Kasumi-1 (cell line): ENCODE measurements around the gene HS3ST6.
A peak's percentile ranks its signal among the peaks of the same experiment; 100 is the strongest.
"Not testable (repeated sequence)": the region's sequence is repeated elsewhere in the genome, so short reads cannot be mapped to it uniquely, and the experiment has no call there.

Experiments used
- DNase-seq, 2 experiments: peaks; one replicate each; lab custom pipeline; 2025; lab: John Stamatoyannopoulos, UW

HS3ST6 gene

DNA sequence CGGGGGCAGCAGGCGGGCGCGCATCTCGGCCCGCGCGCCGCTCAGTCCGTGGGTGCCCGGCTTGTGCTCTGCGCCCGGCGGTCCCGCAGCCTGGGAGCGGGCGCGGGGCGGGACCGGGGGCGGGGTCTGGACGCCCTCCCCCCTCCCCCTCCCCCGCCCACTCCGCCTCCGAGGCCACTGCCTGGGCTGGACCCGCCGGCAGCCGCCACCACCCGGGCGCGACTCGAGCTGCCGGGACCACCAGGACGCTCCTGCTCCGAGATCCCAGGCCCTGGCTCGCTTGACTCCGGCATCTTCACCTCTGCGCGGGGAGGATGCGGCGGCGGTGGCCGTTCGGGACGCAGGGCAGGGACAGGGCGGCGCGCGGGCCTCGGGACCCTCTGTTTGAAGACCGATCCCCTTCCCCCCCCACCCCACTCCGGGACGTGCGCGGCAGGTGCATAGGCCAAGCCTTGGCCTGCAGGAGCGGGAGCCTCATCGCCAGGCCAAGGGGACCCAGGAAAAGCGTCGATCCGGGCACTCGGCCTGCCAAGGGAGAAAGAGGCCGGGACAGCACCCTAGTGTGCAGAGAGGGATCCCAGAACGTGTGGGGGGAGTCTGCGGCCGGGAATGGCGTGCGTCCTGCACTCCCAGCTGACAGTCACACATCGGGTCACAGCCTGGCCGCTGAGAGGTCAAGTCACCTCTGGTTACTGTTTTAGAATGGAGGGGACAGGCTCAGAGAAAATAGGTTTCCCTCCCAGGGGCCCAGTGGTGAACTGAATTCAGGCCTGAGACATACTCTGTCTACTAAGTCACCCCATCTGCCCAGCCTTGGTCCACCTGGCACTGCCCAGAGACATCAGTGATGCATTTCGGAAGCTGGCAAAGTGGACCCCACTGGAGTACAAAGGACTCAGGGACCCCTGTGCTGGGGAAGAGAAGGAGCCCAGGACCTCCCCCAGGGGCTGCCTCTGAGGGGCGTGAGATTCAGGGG, at the start of gene HS3ST6:
Gene HS3ST6, minus strand, starts transcription at position 65 of the 976 bp plus-strand sequence. CDS start 92 bp downstream, outside the sequence.
- no peak for DNase-seq

DNA sequence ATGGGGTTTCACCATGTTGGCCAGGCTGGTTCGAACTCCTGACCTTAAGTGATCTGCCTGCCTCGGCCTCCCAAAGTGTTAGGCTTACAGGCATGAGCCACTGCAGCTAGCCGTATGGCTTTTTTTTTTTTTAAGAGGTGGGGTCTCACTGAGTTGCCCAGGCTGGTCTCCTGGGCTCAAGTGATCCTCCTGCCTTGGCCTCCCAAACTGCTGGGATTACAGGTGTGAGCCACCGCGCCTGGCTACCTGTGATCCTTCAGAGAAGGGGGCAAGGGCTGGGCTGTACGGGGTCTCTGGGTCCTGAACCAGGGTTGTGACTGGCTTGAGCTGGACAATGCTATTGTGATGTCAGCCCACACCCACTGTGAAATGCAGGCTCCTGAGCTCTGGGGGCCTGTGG, 48.2 kb upstream of the HS3ST6 start, which contains the start of gene RNF151:
Gene RNF151, plus strand, starts transcription at position 397 of the 400 bp plus-strand sequence. CDS start 26 bp downstream, outside the sequence.
- DNase-seq, result no peak

DNA sequence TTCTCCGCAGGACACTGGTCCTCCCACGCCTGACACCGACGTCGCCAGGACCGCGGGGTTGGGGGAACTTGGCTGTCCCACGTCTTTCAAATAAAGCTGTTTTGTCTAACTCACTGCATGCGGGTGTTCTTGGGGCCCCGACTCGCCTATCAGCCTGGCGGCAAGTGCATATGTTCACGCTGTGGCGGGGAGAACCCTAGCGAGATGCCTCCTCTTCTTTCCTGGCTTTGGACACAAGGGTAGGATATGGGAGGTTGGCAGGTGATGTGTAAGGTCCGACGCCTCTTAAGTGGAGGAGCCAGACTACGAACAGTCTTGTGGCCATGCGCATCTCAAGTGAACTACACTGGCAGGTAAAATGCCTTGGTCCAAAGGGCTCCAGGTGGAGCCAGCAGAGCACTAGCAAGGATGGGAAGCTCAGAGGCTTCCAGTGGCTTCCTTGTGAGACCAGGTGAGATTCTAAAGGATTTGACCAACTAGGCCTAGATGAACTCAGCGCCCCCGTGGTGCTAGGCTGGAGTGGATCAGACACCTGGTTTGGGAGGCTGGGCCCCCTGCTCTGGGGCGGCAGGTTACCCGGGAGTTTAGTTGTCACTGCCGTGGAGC, 47.3 kb upstream of the HS3ST6 start:
- DNase-seq, result no peak

DNA sequence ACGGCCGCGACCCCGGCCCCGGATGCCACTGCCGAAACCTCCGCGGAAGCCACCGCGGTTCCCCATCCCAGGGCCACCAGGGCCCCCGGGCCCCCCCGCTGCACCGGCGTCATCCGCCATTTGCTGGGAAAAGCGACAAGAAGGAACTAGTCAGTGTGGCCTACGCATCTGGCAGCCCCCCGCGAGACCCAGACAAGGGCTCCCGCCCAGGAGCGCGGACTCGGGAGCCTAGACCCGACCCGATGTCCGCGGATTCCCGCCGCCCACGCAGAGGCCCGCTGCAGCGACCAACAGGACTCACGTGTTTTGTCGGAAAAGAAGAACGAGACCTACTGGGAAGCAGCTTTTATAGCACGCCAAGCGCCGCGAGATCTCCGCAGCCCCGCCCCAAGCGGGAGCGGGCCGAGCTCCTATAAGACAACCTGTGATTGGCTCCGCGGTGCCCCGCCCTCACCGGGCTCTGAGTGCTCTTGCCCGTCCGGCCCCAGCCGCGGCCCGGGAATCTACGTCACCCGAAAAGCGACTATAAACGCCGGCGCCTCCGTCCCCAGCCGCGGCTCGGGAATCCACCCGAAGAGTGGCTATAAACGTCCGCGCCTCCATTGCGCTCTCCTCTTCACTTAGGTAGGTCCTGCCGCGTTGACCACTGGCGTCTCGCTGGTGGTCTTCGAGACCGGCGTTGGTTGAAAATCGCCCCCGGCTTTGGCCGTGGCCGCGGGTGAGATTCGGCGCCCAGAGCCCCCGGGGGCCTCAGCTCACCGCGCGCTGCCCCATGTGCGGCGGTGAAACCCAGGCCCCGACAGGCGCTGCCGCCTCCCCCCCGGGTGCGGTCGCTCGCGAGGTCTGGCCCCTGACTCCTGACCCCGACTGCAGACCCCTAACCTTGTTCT, 46.5 kb upstream of the HS3ST6 start, which contains the start of gene RPS2:
Gene RPS2, minus strand, starts transcription at position 321 of the 890 bp plus-strand sequence. Its CDS starts 201 bp downstream, at position 120.
- peak; percentile 83 to 84 for DNase-seq

DNA sequence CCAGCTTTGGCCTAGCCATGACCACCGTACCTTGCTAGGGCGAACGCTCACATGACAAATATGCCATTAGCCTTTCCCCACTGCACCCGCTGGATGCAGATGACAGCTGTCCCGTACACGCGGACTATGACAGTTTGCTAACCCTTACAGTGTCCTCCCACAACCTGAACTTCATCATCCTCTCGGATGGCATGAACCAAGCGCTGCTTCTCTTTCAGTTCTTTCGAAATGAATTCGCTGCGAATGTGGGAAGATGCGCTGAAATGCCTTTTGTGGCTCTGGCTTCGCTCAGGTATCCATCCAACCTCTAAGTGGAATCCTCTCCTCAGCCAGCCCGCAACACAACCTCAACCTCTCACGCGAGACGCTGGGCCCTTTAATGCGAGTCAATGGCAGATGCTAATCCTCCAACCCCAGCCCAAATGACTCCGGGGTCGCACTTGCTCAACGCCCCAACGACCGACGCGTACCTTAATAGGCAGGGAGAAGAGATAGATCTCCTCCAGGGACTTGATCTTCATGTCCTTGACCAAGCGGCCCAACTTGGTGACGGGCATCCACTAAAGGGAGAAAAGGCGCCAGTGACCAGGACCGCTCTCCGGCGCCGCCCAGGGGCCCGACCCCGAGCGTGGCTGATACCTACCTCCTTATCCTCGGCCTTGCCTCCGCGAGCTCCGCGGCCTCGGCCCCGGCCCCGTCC, 45.7 kb upstream of the HS3ST6 start:
- no peak for DNase-seq

DNA sequence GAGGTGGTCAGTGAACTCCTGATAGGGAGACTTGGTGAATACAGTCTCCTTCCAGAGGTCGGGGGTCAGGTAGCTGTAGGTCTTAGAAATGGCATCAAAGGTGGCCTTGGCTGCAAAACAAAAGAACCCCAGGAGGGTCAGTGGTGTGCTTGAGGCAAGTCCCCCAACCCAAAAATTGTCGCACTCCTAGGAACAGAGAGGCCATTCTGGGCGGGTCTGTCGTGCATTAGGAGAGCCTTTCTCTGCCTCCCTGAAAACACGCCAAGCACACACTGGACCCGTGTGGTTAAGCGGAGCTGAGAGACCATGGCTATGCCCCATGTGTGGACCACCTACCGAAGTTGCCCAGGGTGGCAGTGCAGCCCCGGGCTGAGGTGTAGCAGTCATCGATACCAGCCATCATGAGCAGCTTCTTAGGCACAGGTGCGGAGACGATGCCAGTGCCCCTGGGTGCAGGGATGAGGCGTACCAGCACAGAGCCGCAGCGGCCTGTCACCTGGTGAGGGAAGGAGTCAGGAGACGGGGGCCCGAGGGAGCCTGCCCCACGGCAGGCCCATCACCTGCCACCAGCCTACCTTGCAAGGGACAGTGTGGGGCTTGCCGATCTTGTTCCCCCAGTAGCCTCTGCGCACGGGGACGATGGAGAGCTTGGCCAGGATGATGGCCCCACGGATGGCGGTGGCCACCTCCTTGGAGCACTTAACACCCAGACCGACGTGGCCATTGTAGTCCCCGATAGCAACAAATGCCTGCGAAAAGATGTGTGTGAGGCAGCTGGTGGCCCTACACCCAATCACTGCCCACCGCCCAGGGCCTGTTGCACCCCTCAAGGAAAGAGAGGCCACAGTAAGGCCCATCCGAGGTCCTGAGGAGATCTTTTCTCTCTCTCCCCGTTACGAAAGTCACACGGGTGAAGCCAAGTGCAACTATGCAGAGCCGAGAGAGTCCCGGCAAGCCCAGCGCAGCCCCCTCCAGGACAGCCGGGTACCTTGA, 44.2 kb upstream of the HS3ST6 start:
- DNase-seq, result not testable (repeated sequence)

- DNase-seq, result peak in 1 of 2 experiments; percentile 39
Observed at GRCh38 chr16:1961651-1962067, 43.4 kb upstream of the HS3ST6 start.

DNA sequence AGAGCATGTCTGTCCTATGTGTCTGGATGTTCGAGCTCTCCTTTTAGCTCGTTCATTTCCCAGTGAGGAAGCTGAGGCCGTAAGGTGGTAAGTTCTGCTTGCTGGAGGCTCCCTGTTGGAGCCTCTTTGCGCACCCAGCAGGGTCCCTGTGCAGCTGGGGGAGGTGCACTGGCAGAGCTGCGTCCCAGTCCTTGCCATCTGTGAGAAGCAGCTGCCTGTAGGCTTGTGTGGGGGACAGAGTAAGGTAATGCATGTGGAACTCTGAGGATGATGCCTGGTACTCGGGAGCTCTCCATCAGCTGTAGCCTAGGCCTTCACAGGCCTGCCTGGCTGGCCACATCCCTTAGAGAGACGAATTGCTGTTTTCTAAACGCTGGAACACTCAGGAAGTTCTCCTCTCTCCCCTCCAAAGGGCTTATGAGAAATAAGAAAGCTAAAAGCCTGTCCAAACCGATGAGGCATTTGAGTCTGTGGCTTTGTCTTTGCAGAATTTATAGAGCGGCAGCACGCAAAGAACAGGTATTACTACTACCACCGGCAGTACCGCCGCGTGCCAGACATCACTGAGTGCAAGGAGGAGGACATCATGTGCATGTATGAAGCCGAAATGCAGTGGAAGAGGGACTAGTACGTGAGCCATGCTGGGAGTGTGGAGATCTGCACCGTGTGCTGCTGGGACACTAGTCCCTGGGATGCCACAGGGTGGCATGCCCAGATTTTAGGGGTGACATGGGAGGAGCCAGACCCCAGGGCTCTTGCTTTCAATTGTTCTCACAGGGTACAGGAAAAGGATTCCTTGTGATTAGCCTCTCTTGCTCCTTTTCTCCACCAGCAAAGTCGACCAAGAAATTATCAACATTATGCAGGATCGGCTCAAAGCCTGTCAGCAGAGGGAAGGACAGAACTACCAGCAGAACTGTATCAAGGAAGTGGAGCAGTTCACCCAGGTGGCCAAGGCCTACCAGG, 42.7 kb upstream of the HS3ST6 start:
- peak; percentile 26 to 39 for DNase-seq

GRCh38 chr16:1959269-1960039, 41.2 kb upstream of the HS3ST6 start, which contains the start of gene NDUFB10:
TSS of gene NDUFB10 (plus strand) at chr16:1959538. CDS start at chr16:1959625, 87 bp downstream.
- peak; percentile 30 to 55 for DNase-seq

- DNase-seq, result no peak
Observed at GRCh38 chr16:1958715-1959268, 40.6 kb upstream of the HS3ST6 start.

DNA sequence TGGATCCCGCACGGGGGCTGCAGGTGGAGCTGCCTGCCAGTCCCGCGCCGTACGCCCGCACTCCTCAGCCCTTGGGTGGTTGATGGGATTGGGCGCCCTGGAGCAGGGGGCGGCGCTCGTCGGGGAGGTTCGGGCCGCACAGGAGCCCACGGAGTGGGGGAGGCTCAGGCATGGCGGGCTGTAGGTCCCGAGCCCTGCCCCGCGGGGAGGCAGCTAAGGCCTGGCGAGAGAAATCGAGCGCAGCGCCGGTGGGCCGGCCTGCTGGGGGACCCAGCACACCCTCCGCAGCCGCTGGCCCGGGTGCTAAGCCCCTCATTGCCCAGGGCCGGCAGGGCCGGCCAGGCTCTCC, 39.9 kb upstream of the HS3ST6 start:
- not testable (repeated sequence) for DNase-seq

DNA sequence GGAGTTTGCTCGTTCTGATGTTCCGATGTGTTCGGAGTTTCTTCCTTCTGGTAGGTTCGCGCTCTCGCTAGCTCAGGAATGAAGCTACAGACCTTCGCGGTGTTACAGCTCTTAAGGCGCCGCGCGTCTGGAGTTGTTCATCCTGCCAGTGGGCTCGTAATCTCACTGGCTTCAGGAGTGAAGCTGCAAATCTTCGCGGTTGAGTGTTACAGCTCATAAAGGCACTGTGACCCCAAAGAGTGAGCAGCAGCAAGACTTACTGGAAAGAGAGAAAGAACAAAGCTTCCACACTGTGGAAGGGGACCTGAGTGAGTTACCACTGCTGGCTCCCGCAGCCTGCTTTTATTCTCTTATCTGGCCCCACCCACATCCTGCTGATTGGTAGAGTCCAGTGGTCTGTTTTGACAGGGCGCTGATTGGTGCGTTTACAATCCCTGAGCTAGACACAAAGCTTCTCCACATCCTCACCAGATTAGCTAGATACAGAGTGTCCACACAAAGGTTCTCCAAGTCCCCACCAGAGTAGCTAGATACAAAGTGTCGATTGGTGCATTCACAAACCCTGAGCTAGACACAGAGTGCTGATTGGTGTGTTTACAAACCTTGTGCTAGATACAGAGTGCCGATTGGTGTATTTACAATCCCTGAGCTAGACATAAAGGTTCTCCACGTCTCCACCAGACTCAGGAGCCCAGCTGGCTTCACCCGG, 39.4 kb upstream of the HS3ST6 start:
- DNase-seq, result not testable (repeated sequence)

GRCh38 chr16:1953734-1954133, 35.5 kb upstream of the HS3ST6 start:
- DNase-seq, result no peak

DNA sequence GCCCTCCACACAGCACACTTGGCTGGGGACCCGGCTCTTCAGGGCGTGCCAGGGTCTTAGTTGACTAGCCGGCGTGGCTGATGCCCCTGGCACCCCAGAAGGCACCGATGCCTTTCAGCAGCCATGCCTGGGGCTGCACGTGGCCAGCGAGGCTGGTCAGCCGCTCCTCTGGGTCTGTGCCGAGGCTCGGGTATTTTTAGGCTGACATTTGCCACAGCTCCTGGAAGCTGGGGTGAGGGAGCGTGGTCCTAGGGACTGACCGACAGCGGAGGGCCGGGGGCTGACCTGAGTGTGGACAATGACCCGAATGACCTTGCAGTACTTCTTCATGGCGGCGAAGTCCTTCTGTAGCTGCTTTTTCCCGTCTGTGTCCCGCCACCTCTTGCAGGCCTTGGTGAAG, 32.3 kb upstream of the HS3ST6 start:
- no peak for DNase-seq

- DNase-seq, result no peak
Observed at GRCh38 chr16:1950047-1950446, 31.8 kb upstream of the HS3ST6 start.

- no peak for DNase-seq
Observed at GRCh38 chr16:1949507-1949906, 31.3 kb upstream of the HS3ST6 start.

- no peak for DNase-seq
Observed at GRCh38 chr16:1947369-1947670, 29.1 kb upstream of the HS3ST6 start.
